HepG2 (cell line): ENCODE results near the gene INPP5K. TPM values are rescaled to one million over a fixed set of nuclear protein-coding genes. Genes with fewer than 3 reads are reported as not detected.

Source experiments
- AKAP8 ChIP-seq: sonication (generic); formaldehyde crosslinking; IDR thresholded peaks from 2 replicates; pipeline ENCODE4 v1.5.1; 2020; ENCODE audit warnings: mild to moderate bottlenecking, missing genetic modification reagents
- ATM ChIP-seq: fragments of 450-650 bp; IDR thresholded peaks from 2 replicates; pipeline ENCODE4 v1.7.1; 2017; ENCODE audit warnings: mild to moderate bottlenecking, borderline replicate concordance
- GTF3A ChIP-seq: sonication (generic); formaldehyde crosslinking; conservative IDR thresholded peaks from 2 replicates; pipeline ENCODE4 v1.4.0; 2020; ENCODE audit warnings: mild to moderate bottlenecking, missing genetic modification reagents
- JUNB ChIP-seq: sonication (generic); formaldehyde crosslinking; IDR thresholded peaks from 2 replicates; pipeline ENCODE4 v1.8.0; 2022; ENCODE audit warnings: missing genetic modification reagents, mild to moderate bottlenecking, borderline replicate concordance
- LCORL ChIP-seq, 2 experiments: fragments of 450-650 bp in 1 of 2; sonication (generic) in 1 of 2; formaldehyde crosslinking in 1 of 2; IDR thresholded peaks; 2 replicates each; pipeline versions ENCODE4 v1.5.0 to v1.6.1; 2017 to 2020; ENCODE audit warnings: antibody characterized with exemption in 1 of 2, missing genetic modification reagents in 1 of 2
- NR2F2 ChIP-seq: IDR thresholded peaks from 2 replicates; pipeline ENCODE4 v1.6.1; 2012; ENCODE audit warnings: low read depth, inconsistent platforms, borderline replicate concordance
- POLR2AphosphoS2 ChIP-seq: IDR thresholded peaks from 2 replicates; pipeline ENCODE4 v1.6.1; 2011; ENCODE audit warnings: low read depth, low read length, improper control_type of control experiment
- SNRNP70 ChIP-seq: fragments of 200-400 bp; formaldehyde crosslinking; IDR thresholded peaks from 2 replicates; pipeline ENCODE4 v1.6.1; 2017; ENCODE audit warnings: mild to moderate bottlenecking, low read depth, low read length, moderate library complexity
- TARDBP ChIP-seq: sonication (generic); formaldehyde crosslinking; IDR thresholded peaks from 2 replicates; pipeline ENCODE4 v1.8.0; 2022; ENCODE audit warnings: mild to moderate bottlenecking, missing genetic modification reagents
- ZC3H4 ChIP-seq: sonication (generic); formaldehyde crosslinking; IDR thresholded peaks from 2 replicates; pipeline ENCODE4 v1.4.0; 2020; ENCODE audit warnings: missing genetic modification reagents, borderline replicate concordance
- ZFP36 ChIP-seq: fragments of 150-350 bp; IDR thresholded peaks from 2 replicates; pipeline ENCODE4 v1.6.1; 2018; ENCODE audit warnings: borderline replicate concordance, low read length, low read depth; ENCODE audit not compliant: partially characterized antibody
- ZNF124 ChIP-seq: sonication (generic); formaldehyde crosslinking; IDR thresholded peaks from 2 replicates; pipeline ENCODE4 v1.4.0; 2020; ENCODE audit warnings: missing genetic modification reagents
- ZNF143 ChIP-seq: sonication (generic); formaldehyde crosslinking; IDR thresholded peaks from 2 replicates; pipeline ENCODE4 v1.4.0; 2020; ENCODE audit warnings: missing genetic modification reagents
- ZNF234 ChIP-seq: sonication (generic); formaldehyde crosslinking; conservative IDR thresholded peaks from 2 replicates; pipeline ENCODE4 v1.5.1; 2020; ENCODE audit warnings: mild to moderate bottlenecking, missing genetic modification reagents
- ZNF264 ChIP-seq: sonication (generic); formaldehyde crosslinking; IDR thresholded peaks from 2 replicates; pipeline ENCODE4 v1.4.0; 2020; ENCODE audit warnings: missing genetic modification reagents
- ZNF446 ChIP-seq: sonication (generic); formaldehyde crosslinking; IDR thresholded peaks from 2 replicates; pipeline ENCODE4 v1.5.0; 2020; ENCODE audit warnings: mild to moderate bottlenecking, missing genetic modification reagents
- ZNF564 ChIP-seq: sonication (generic); formaldehyde crosslinking; IDR thresholded peaks from 2 replicates; pipeline ENCODE4 v1.8.1; 2023; ENCODE audit warnings: mild to moderate bottlenecking, missing genetic modification reagents
- ZNF589 ChIP-seq: sonication (generic); formaldehyde crosslinking; conservative IDR thresholded peaks from 2 replicates; pipeline ENCODE4 v1.8.0; 2022; ENCODE audit warnings: mild to moderate bottlenecking, moderate library complexity, missing genetic modification reagents
- ZNF616 ChIP-seq: sonication (generic); formaldehyde crosslinking; IDR thresholded peaks from 2 replicates; pipeline ENCODE4 v1.5.0; 2020; ENCODE audit warnings: low read depth, mild to moderate bottlenecking, missing genetic modification reagents
- polyA plus RNA-seq, 8 experiments: library from polyadenylated mRNA; depleted of rRNA in 3 of 8; stranded (reverse) in 7 of 8; unstranded in 1 of 8; fragments of >200 nt; fragmentation: Illumina TruSeq in 4 of 8; extraction: Trizol in 4 of 8; gene quantifications; 2 replicates each; pipeline versions ENCODE4 v1.2.1 to v1.2.3, GENCODE V29; 2011 to 2016; ENCODE audit warnings: low read depth in 4 of 8, missing spikeins in 1 of 8, mixed read lengths in 1 of 8; ENCODE audit not compliant: insufficient read depth in 1 of 8
- total RNA-seq, 5 experiments: library from RNA; depleted of rRNA; stranded (reverse); fragments of >200 nt; fragmentation: Illumina TruSeq; extraction: Trizol; gene quantifications; 2 replicates each; pipeline ENCODE4 v1.2.3, GENCODE V29; 2016; ENCODE audit warnings: low read depth in 1 of 5
- TF ChIP-seq, protein P1 (sequence below): sonication (generic); formaldehyde crosslinking; IDR thresholded peaks from 2 replicates; pipeline ENCODE4 v1.5.0; 2020; ENCODE audit warnings: missing genetic modification reagents
- TF ChIP-seq, protein P2 (sequence below): sonication (generic); formaldehyde crosslinking; conservative IDR thresholded peaks from 2 replicates; pipeline ENCODE4 v1.4.0; 2020; ENCODE audit warnings: mild to moderate bottlenecking, missing genetic modification reagents, moderate library complexity
- TF ChIP-seq, protein P3 (sequence below): sonication (generic); formaldehyde crosslinking; IDR thresholded peaks from 2 replicates; pipeline ENCODE4 v1.8.0; 2023; ENCODE audit warnings: mild to moderate bottlenecking, missing genetic modification reagents
- TF ChIP-seq, protein P4 (sequence below): sonication (generic); formaldehyde crosslinking; IDR thresholded peaks from 2 replicates; pipeline ENCODE4 v1.5.0; 2020; ENCODE audit warnings: missing genetic modification reagents

INPP5K gene
- total and polyA plus RNA-seq, 2 of the 13 experiments (the other 11 are each of a cell fraction or from before 2014, with no cell fraction given): 4.8 to 9.6 TPM

DNA sequence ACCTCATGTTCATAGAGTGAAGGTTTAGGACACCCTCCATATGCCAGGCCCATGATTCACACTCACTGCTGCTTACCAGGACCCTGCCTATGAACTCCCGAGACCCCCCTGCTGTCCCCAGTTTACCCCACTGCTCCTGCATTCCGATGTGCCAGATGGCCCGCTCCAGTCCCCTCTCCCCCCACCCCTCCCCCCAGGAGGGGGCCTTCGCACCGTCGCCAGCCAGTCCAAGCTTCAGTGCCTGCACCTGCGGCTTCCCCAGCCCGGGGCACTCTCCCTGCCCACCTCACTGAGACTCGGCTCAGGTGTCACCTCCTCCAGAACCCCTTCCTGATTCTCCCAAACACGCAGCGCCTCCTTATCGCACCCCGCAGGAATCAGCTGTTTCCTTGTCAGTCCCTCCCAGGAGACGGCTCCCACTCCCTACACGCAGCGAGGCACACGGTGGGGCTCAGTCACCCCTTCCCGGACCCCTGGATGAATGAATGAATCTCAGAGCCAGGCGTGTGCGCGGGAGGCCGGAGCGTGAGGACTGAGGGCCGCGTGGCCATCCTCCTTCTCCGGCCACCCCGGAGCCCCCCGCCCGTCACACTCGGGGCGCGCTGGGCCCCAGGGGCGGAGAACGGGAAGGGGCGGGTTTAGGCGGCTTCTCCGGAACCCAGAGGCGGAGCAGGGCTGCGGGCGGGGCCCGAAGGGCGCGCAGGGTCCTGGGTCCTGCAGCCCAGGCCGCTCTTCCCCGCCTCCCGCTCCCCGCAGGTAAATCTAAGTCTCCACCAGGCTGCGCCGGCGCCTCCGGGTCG, 25.6 kb downstream of the INPP5K start (continued):
- TF ChIP-seq, protein P1, sequence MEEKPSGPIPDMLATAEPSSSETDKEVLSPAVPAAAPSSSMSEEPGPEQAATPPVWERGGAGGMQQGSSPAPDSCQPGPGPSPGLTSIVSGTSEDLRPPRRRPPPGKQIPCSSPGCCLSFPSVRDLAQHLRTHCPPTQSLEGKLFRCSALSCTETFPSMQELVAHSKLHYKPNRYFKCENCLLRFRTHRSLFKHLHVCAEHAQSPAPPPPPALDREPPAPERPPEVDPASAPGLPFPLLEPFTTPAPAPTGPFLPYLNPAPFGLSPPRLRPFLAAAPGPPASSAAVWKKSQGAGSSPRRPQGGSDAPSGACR (CRISPR knock-in tag): no peak
- TF ChIP-seq GTF3A (CRISPR knock-in tag): no peak
- TF ChIP-seq TARDBP (CRISPR knock-in tag): no peak; the same call in 1 of the 2 replicates
- TF ChIP-seq ZNF589 (CRISPR knock-in tag): no peak
- no peak for TF ChIP-seq ZNF564 (CRISPR knock-in tag)
- no peak for TF ChIP-seq ZNF264 (CRISPR knock-in tag)
- TF ChIP-seq AKAP8: no peak; the same call in 1 of the 2 replicates
- no peak for TF ChIP-seq ATM
- no peak for TF ChIP-seq ZNF124 (CRISPR knock-in tag)
- TF ChIP-seq, protein P2, sequence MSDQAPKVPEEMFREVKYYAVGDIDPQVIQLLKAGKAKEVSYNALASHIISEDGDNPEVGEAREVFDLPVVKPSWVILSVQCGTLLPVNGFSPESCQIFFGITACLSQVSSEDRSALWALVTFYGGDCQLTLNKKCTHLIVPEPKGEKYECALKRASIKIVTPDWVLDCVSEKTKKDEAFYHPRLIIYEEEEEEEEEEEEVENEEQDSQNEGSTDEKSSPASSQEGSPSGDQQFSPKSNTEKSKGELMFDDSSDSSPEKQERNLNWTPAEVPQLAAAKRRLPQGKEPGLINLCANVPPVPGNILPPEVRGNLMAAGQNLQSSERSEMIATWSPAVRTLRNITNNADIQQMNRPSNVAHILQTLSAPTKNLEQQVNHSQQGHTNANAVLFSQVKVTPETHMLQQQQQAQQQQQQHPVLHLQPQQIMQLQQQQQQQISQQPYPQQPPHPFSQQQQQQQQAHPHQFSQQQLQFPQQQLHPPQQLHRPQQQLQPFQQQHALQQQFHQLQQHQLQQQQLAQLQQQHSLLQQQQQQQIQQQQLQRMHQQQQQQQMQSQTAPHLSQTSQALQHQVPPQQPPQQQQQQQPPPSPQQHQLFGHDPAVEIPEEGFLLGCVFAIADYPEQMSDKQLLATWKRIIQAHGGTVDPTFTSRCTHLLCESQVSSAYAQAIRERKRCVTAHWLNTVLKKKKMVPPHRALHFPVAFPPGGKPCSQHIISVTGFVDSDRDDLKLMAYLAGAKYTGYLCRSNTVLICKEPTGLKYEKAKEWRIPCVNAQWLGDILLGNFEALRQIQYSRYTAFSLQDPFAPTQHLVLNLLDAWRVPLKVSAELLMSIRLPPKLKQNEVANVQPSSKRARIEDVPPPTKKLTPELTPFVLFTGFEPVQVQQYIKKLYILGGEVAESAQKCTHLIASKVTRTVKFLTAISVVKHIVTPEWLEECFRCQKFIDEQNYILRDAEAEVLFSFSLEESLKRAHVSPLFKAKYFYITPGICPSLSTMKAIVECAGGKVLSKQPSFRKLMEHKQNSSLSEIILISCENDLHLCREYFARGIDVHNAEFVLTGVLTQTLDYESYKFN (CRISPR knock-in tag): peak; percentile 67
- TF ChIP-seq ZNF446 (CRISPR knock-in tag): no peak
- TF ChIP-seq ZNF616 (CRISPR knock-in tag): no peak
- no peak for TF ChIP-seq ZFP36
- no peak for TF ChIP-seq SNRNP70
- TF ChIP-seq ZC3H4 (CRISPR knock-in tag): no peak
- TF ChIP-seq, protein P3, sequence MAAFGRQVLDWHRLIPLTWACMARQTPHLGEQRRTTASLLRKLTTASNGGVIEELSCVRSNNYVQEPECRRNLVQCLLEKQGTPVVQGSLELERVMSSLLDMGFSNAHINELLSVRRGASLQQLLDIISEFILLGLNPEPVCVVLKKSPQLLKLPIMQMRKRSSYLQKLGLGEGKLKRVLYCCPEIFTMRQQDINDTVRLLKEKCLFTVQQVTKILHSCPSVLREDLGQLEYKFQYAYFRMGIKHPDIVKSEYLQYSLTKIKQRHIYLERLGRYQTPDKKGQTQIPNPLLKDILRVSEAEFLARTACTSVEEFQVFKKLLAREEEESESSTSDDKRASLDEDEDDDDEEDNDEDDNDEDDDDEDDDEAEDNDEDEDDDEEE (CRISPR knock-in tag): no peak
- TF ChIP-seq LCORL (IDR thresholded peaks at IDR 0.05): no peak
- TF ChIP-seq LCORL (CRISPR knock-in tag; IDR thresholded peaks at IDR 0.05): peak; percentile 81
- TF ChIP-seq NR2F2: peak; percentile 39; the same call in 1 of the 2 replicates
- TF ChIP-seq ZNF234 (CRISPR knock-in tag): no peak
- no peak for TF ChIP-seq POLR2AphosphoS2
- 0 out of 2 replicates have a peak, but pooled peaks have one; percentile 37 for TF ChIP-seq ZNF143 (CRISPR knock-in tag)
- TF ChIP-seq, protein P4, sequence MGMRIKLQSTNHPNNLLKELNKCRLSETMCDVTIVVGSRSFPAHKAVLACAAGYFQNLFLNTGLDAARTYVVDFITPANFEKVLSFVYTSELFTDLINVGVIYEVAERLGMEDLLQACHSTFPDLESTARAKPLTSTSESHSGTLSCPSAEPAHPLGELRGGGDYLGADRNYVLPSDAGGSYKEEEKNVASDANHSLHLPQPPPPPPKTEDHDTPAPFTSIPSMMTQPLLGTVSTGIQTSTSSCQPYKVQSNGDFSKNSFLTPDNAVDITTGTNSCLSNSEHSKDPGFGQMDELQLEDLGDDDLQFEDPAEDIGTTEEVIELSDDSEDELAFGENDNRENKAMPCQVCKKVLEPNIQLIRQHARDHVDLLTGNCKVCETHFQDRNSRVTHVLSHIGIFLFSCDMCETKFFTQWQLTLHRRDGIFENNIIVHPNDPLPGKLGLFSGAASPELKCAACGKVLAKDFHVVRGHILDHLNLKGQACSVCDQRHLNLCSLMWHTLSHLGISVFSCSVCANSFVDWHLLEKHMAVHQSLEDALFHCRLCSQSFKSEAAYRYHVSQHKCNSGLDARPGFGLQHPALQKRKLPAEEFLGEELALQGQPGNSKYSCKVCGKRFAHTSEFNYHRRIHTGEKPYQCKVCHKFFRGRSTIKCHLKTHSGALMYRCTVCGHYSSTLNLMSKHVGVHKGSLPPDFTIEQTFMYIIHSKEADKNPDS (CRISPR knock-in tag): no peak
- no peak for TF ChIP-seq JUNB (CRISPR knock-in tag)
